H1 (cell line): ENCODE results near the gene NMRK1. TPM values are rescaled to one million over a fixed set of nuclear protein-coding genes. Genes with fewer than 3 reads are reported as not detected.

Experiments
- CTCF ChIA-PET: fragments of 300-600 bp; sonication (Branson Sonifier 250); formaldehyde crosslinking; loops from one replicate; lab custom pipeline; 2021; ENCODE audit not compliant: partially characterized antibody; lab: Charles Lee
- POLR2A ChIA-PET: fragments of 300-600 bp; sonication (Branson Sonifier 250); formaldehyde crosslinking; loops from one replicate; lab custom pipeline; 2021; ENCODE audit warnings: inconsistent platforms; ENCODE audit not compliant: partially characterized antibody; lab: Charles Lee
- DNase-seq, 2 experiments: peaks; one replicate each; pipeline versions ENCODE4 v3.0.0 to v3.0.0-alpha.2; 2010 to 2022; ENCODE audit warnings: low spot score in 2 of 2, low read depth in 1 of 2, mixed read lengths in 1 of 2
- FAIRE-seq: peaks from 2 replicates; lab custom pipeline; 2011; peaks lifted over from hg19 to GRCh38; lab: Jason Lieb, UNC
- H2AFZ ChIP-seq: 2 replicates; pipeline ENCODE4 v1.8.1; 2012; ENCODE audit warnings: low read length, inconsistent platforms
- H2AK5ac ChIP-seq: 2 replicates; pipeline ENCODE4 v1.6.1; 2013; ENCODE audit warnings: low read depth, low read length
- H2BK120ac ChIP-seq: replicated peaks from 2 replicates; pipeline ENCODE3; 2013; ENCODE audit warnings: low read depth, low read length, inconsistent platforms
- H2BK12ac ChIP-seq: 2 replicates; pipeline ENCODE4 v1.6.1; 2013; ENCODE audit warnings: low read depth, low read length
- H2BK15ac ChIP-seq: 2 replicates; pipeline ENCODE4 v1.6.1; 2013; ENCODE audit warnings: low read length
- H2BK20ac ChIP-seq: 2 replicates; pipeline ENCODE4 v1.6.1; 2013; ENCODE audit warnings: low read length
- H2BK5ac ChIP-seq: 2 replicates; pipeline ENCODE4 v1.6.1; 2013; ENCODE audit warnings: low read depth, low read length
- H3K14ac ChIP-seq: 2 replicates; pipeline ENCODE4 v1.6.1; 2013; ENCODE audit warnings: inconsistent platforms; ENCODE audit not compliant: insufficient read length
- H3K18ac ChIP-seq: 2 replicates; pipeline ENCODE4 v1.6.1; 2013; ENCODE audit warnings: low read length; ENCODE audit errors: extremely low read depth
- H3K23ac ChIP-seq: 2 replicates; pipeline ENCODE4 v1.6.1; 2013; ENCODE audit warnings: inconsistent platforms; ENCODE audit not compliant: insufficient read length
- H3K23me2 ChIP-seq: 2 replicates; pipeline ENCODE4 v1.6.1; 2013; ENCODE audit warnings: low read depth, low read length
- H3K27ac ChIP-seq: 2 replicates; pipeline ENCODE4 v1.6.1; 2011; ENCODE audit warnings: low read depth, low read length, inconsistent platforms
- H3K27me3 ChIP-seq, 4 experiments: replicated peaks in 1 of 4; 1 replicate in 1 of 4; 2 replicates in 3 of 4; pipeline versions ENCODE4 v1.6.1 to v1.8.1; 2011 to 2013; ENCODE audit warnings: low read length in 3 of 4, mild to moderate bottlenecking in 3 of 4, inconsistent platforms in 2 of 4, mixed read lengths in 2 of 4, moderate library complexity in 1 of 4; ENCODE audit not compliant: control insufficient read depth in 3 of 4, insufficient read depth in 3 of 4; ENCODE audit errors: extremely low read depth in 1 of 4
- H3K36me3 ChIP-seq, 4 experiments: 2 replicates each; pipeline versions ENCODE4 v1.6.1 to v1.8.1; 2011 to 2013; ENCODE audit warnings: mild to moderate bottlenecking in 4 of 4, low read length in 3 of 4, moderate library complexity in 2 of 4, control low read depth in 1 of 4, inconsistent platforms in 1 of 4; ENCODE audit not compliant: insufficient read depth in 4 of 4, control insufficient read depth in 2 of 4
- H3K4ac ChIP-seq: replicated peaks from 2 replicates; pipeline ENCODE3; 2013; ENCODE audit warnings: low read length, low read depth, mixed read lengths, inconsistent platforms; ENCODE audit not compliant: insufficient read length
- H3K4me1 ChIP-seq, 4 experiments: replicated peaks in 1 of 4; 1 replicate in 1 of 4; 2 replicates in 3 of 4; pipeline versions ENCODE4 v1.6.1 to v1.8.1; 2011 to 2013; ENCODE audit warnings: low read length in 3 of 4, inconsistent platforms in 2 of 4, mixed read lengths in 1 of 4; ENCODE audit not compliant: insufficient read depth in 4 of 4, control insufficient read depth in 3 of 4
- H3K4me2 ChIP-seq, 2 experiments: 2 replicates each; pipeline versions ENCODE4 v1.6.1 to v1.8.1; 2011 to 2013; ENCODE audit warnings: low read depth in 2 of 2, low read length in 2 of 2, control low read depth in 1 of 2, inconsistent platforms in 1 of 2, mild to moderate bottlenecking in 1 of 2; ENCODE audit not compliant: insufficient read depth in 1 of 2
- H3K4me3 ChIP-seq, 4 experiments: fragments of 200-600, 300-600 bp in 1 of 4; sonication (generic), shearing (Covaris generic), sonication (Bioruptor Twin) in 1 of 4; 2 replicates each; pipeline versions ENCODE4 v1.5.1 to v1.8.1; 2011 to 2016; ENCODE audit warnings: low read length in 4 of 4, low read depth in 3 of 4, control low read depth in 2 of 4, inconsistent platforms in 2 of 4, mild to moderate bottlenecking in 2 of 4, mixed read lengths in 1 of 4, moderate library complexity in 1 of 4; ENCODE audit not compliant: insufficient read depth in 2 of 4; ENCODE audit errors: extremely low read depth in 1 of 4
- H3K56ac ChIP-seq: replicated peaks from 2 replicates; pipeline ENCODE3; 2013; ENCODE audit warnings: low read depth, mild to moderate bottlenecking, mixed read lengths, low read length, inconsistent platforms; ENCODE audit not compliant: insufficient read length
- H3K79me1 ChIP-seq: 2 replicates; pipeline ENCODE4 v1.6.1; 2013; ENCODE audit warnings: low read depth, low read length, control low read depth
- H3K79me2 ChIP-seq, 2 experiments: 2 replicates each; pipeline versions ENCODE4 v1.6.1 to v1.8.1; 2012 to 2013; ENCODE audit warnings: low read length in 2 of 2, mild to moderate bottlenecking in 2 of 2, inconsistent platforms in 1 of 2; ENCODE audit not compliant: insufficient read depth in 2 of 2, control insufficient read depth in 1 of 2
- H3K9ac ChIP-seq, 4 experiments: replicated peaks in 1 of 4; 1 replicate in 1 of 4; 2 replicates in 3 of 4; pipeline versions ENCODE4 v1.6.1 to v1.8.1; 2011 to 2013; ENCODE audit warnings: low read depth in 3 of 4, low read length in 3 of 4, control low read depth in 2 of 4, mild to moderate bottlenecking in 2 of 4, moderate library complexity in 2 of 4, inconsistent platforms in 1 of 4; ENCODE audit errors: extremely low read depth in 1 of 4
- H3K9me3 ChIP-seq, 2 experiments: 2 replicates each; pipeline versions ENCODE4 v1.6.1 to v1.8.1; 2012 to 2013; ENCODE audit warnings: mild to moderate bottlenecking in 2 of 2, moderate library complexity in 2 of 2, control low read depth in 1 of 2, inconsistent platforms in 1 of 2, low read depth in 1 of 2, low read length in 1 of 2, mixed read lengths in 1 of 2; ENCODE audit not compliant: insufficient read depth in 2 of 2
- H4K20me1 ChIP-seq, 2 experiments: replicated peaks in 1 of 2; 2 replicates each; pipeline versions ENCODE3 to v1.8.1; 2011 to 2013; ENCODE audit warnings: inconsistent platforms in 2 of 2, low read length in 2 of 2, mild to moderate bottlenecking in 1 of 2; ENCODE audit not compliant: insufficient read depth in 2 of 2, control insufficient read depth in 1 of 2
- H4K5ac ChIP-seq: 2 replicates; pipeline ENCODE4 v1.6.1; 2013; ENCODE audit warnings: low read length, low read depth, mixed read lengths, inconsistent platforms; ENCODE audit not compliant: insufficient read length
- H4K8ac ChIP-seq: 2 replicates; pipeline ENCODE4 v1.8.0; 2013; ENCODE audit warnings: mild to moderate bottlenecking, moderate library complexity, low read length, inconsistent platforms; ENCODE audit not compliant: insufficient read depth; ENCODE audit errors: extremely low read depth
- H4K91ac ChIP-seq: replicated peaks from 2 replicates; pipeline ENCODE3; 2013; ENCODE audit warnings: low read length, mixed read lengths, inconsistent platforms; ENCODE audit not compliant: insufficient read length
- BCL11A ChIP-seq, 2 experiments: IDR thresholded peaks; one replicate each; pipeline ENCODE4 v1.6.1; 2011; ENCODE audit warnings: low read depth in 2 of 2, low read length in 2 of 2, mild to moderate bottlenecking in 2 of 2
- BRCA1 ChIP-seq: IDR thresholded peaks from 2 replicates; pipeline ENCODE4 v1.6.1; 2012; ENCODE audit warnings: low read depth, low read length, improper control_type of control experiment
- E2F6 ChIP-seq: IDR thresholded peaks from 2 replicates; pipeline ENCODE4 v1.6.1; 2012; ENCODE audit warnings: inconsistent platforms
- EGR1 ChIP-seq: IDR thresholded peaks from 2 replicates; pipeline ENCODE4 v1.6.1; 2011; ENCODE audit warnings: low read depth, low read length, borderline replicate concordance
- HDAC2 ChIP-seq, 2 experiments: fragments of 300-600 bp in 1 of 2; sonication (generic) in 1 of 2; IDR thresholded peaks; 2 replicates each; pipeline ENCODE4 v1.6.1; 2011 to 2012; ENCODE audit warnings: low read depth in 2 of 2, low read length in 2 of 2, mild to moderate bottlenecking in 2 of 2, moderate library complexity in 2 of 2, borderline replicate concordance in 1 of 2, inconsistent platforms in 1 of 2
- HDAC6 ChIP-seq: IDR thresholded peaks from one replicate; pipeline ENCODE4 v1.7.1; 2012; ENCODE audit warnings: low read depth, mild to moderate bottlenecking, inconsistent platforms, low read length, moderate library complexity
- NRF1 ChIP-seq: IDR thresholded peaks from 2 replicates; pipeline ENCODE4 v1.6.1; 2011; ENCODE audit warnings: mild to moderate bottlenecking, low read depth, low read length, improper control_type of control experiment
- POU5F1 ChIP-seq: IDR thresholded peaks from 2 replicates; pipeline ENCODE4 v1.6.1; 2011; ENCODE audit warnings: low read depth, mild to moderate bottlenecking, low read length, moderate library complexity
- RBBP5 ChIP-seq: IDR thresholded peaks from 2 replicates; pipeline ENCODE4 v1.7.1; 2012; ENCODE audit warnings: low read depth, mild to moderate bottlenecking, inconsistent platforms, low read length, moderate library complexity, borderline replicate concordance
- SAP30 ChIP-seq: fragments of 300-600 bp; sonication (generic); IDR thresholded peaks from 2 replicates; pipeline ENCODE4 v1.7.1; 2012; ENCODE audit warnings: low read length, moderate library complexity, mild to moderate bottlenecking, inconsistent platforms; ENCODE audit not compliant: insufficient read depth, insufficient replicate concordance
- SIRT6 ChIP-seq: IDR thresholded peaks from one replicate; pipeline ENCODE4 v1.7.1; 2012; ENCODE audit warnings: low read length, inconsistent platforms
- SIX5 ChIP-seq: IDR thresholded peaks from 2 replicates; pipeline ENCODE4 v1.6.1; 2011; ENCODE audit warnings: mild to moderate bottlenecking, low read depth, low read length
- SP4 ChIP-seq: IDR thresholded peaks from 2 replicates; pipeline ENCODE4 v1.6.1; 2012; ENCODE audit warnings: low read length, inconsistent platforms
- TAF1 ChIP-seq: IDR thresholded peaks from 2 replicates; pipeline ENCODE4 v1.6.1; 2011; ENCODE audit warnings: mild to moderate bottlenecking, low read depth, low read length
- WGBS, 2 experiments: shearing (Covaris generic) in 1 of 2; methylation state at CpG; one replicate each; pipeline versions ENCODE4 v1.1.6 to v1.1.7; 2013 to 2015; ENCODE audit warnings: low lambda C conversion rate in 2 of 2, mixed read lengths in 2 of 2, inconsistent platforms in 1 of 2, low coverage in 1 of 2, missing lambda C conversion rate in 1 of 2; ENCODE audit not compliant: insufficient replicate concordance in 2 of 2, insufficient coverage in 1 of 2, insufficient read length in 1 of 2; ENCODE audit errors: extremely low coverage in 1 of 2, missing lambda C conversion rate in 1 of 2; 5-methylcytosine and 5-hydroxymethylcytosine counted together
- polyA plus RNA-seq, 7 experiments: library from polyadenylated mRNA; depleted of rRNA in 3 of 7; stranded (reverse) in 5 of 7; unstranded in 2 of 7; fragments of >200 nt in 5 of 7; fragments of 200-250 nt in 2 of 7; gene quantifications; 1 replicate in 5 of 7; 2 replicates in 1 of 7; 4 replicates in 1 of 7; pipeline versions ENCODE4 v1.2.1 to v1.2.3, GENCODE V29; 2011 to 2013; ENCODE audit warnings: missing spikeins in 2 of 7, mixed read lengths in 2 of 7
- total RNA-seq: library from RNA; stranded (reverse); fragmentation: NEBNext Ultra II Directional; extraction: Animal tissue kit (Norgen Biotek cat#: 25700); gene quantifications from 2 replicates; pipeline ENCODE4 v1.2.1, GENCODE V29; 2021

Gene NMRK1
- total and polyA plus RNA-seq, 2 of the 8 experiments (the other 6 are each of a cell fraction or from before 2014, with no cell fraction given), result 5.8 to 8.1 TPM

GRCh38 chr9:75069171-75069570 lies 18.8 kb downstream of the NMRK1 start:
- Histone ChIP-seq H3K27me3 (no peaks in the 10 kb centered on the region), H3K79me2 (no peaks in the 10 kb centered on the region), H3K27ac (no peak overlapping the region), H2BK5ac (no peak overlapping the region), H3K9ac (no peak overlapping the region), H3K36me3 (no peaks in the 10 kb centered on the region), H2AFZ (no peak overlapping the region), H3K18ac (no peak overlapping the region), H2BK15ac (no peak overlapping the region), H2AK5ac (no peak overlapping the region), H3K14ac (no peak overlapping the region), H3K79me1 (no peaks in the 10 kb centered on the region), H3K9me3 (no peaks in the 10 kb centered on the region), H3K23ac (no peak overlapping the region), H2BK120ac (no peak overlapping the region), H3K4me2 (no peak overlapping the region), H4K91ac (no peak overlapping the region), H3K23me2 (no peaks in the 10 kb centered on the region), H3K56ac (no peak overlapping the region), H2BK20ac (no peak overlapping the region), H4K8ac (no peak overlapping the region), H4K20me1 (no peaks in the 10 kb centered on the region), H2BK12ac (no peak overlapping the region), H4K5ac (no peak overlapping the region), H3K4ac (no peak overlapping the region), H3K4me1 (peaks cover 0 to 3% (median 0%) of the 10 kb centered on the region in 4 experiments; a peak in 2 of 7 replicates), H3K4me3 (no peak overlapping the region)
- DNase-seq (no peak), FAIRE-seq (no peak)
- WGBS, 2 experiments, result 45% methylated on average over 2 of the region's 2 CpGs; no CpG with 5 or more reads in 1 of the 2 experiments
- ChIA-PET CTCF (interaction anchor here (1.3 to 3.2 kb wide), 3 partner anchors 11 to 295 kb away, joined by 5 to 23 read pairs (median 6); no protein-coding TSS in a partner anchor), POLR2A (no interaction called here)
- no peak for TF ChIP-seq E2F6
- no peak for TF ChIP-seq SIRT6
- TF ChIP-seq BCL11A (IDR thresholded peaks at IDR 0.05; ENCODE audit: low read depth in 2 of 2, low read length in 2 of 2), result no peak
- no peak for TF ChIP-seq HDAC6
- TF ChIP-seq RBBP5, result no peak
- TF ChIP-seq SP4, result no peak
- no peak for TF ChIP-seq BRCA1
- TF ChIP-seq SAP30, result no peak
- TF ChIP-seq TAF1, result no peak
- no peak for TF ChIP-seq EGR1
- TF ChIP-seq HDAC2 (IDR thresholded peaks at IDR 0.05; ENCODE audit: borderline replicate concordance in 1 of 2, low read depth in 2 of 2, low read length in 2 of 2), result no peak
- no peak for TF ChIP-seq SIX5
- TF ChIP-seq POU5F1, result no peak
- TF ChIP-seq NRF1, result no peak
